GM18873 (cell line): Measurements from ENCODE around the gene ARMC3.

ENCODE experiments used
- ATAC-seq: cut with Tn5 transposase; IDR thresholded peaks from one replicate; pipeline ENCODE4 v1.9.1; 2021; ENCODE audit warnings: mild to moderate bottlenecking, moderate library complexity, moderate number of reproducible peaks; ENCODE audit not compliant: unreplicated experiment, low FRiP score

The ARMC3 gene

DNA sequence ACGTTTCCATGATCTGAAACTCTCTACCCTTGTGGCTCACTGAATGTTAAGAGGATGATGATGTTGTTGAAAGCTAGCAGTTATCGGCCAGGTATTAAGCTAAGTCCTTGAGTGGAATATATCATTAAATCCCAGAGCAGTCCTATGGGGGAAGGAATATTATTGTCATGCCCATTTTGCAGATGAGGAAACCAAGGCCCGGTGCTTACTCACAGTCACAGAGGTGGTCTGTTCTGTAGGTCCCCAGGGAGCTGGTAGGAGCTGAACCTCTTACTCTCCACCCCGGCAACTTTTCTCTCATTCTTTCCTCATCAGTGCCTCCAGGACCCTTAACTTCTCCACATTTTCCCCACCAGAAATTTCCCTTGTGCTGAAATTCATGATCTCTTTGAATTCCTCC lies 62.6 kb downstream of the ARMC3 start:
- ATAC-seq: no peak

DNA sequence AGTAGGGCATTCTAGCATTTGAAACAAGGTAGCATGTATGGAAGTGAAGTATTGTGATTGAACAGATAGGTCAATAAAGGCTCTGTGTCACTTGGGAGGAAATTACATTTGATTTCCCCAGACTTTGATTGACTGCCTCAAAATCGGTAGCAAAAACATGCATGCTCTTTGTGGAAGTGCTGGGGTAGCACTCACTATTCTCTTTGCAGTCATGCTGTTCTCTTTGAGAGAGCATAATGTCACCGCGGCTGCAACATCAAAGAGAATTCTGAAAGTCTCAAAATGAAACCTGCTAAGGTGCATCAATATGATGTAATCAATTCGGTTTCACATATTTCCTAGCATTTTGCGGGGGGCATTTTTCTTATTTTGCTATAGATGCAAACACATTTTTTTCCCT lies 64.2 kb downstream of the ARMC3 start:
- ATAC-seq: no peak

DNA sequence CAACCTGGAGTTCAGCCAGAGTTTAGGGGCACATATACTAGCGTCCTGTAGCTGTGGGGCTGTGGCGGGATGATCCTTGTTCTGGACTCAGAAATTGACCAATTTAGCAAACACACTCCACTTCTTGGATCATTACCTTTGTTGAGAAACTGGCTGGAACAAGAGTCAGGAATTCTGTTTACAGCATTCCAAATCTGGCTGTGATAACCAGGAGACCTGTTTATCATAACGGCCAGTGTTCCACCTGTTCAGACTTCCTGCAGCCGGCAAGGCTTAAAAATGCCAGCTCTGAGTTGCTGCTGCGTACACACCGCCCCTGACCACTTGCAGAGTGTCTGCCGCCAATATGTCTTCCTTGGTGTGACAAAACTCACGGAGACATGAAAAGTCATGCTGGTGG lies 64.8 kb downstream of the ARMC3 start:
- ATAC-seq: no peak

DNA sequence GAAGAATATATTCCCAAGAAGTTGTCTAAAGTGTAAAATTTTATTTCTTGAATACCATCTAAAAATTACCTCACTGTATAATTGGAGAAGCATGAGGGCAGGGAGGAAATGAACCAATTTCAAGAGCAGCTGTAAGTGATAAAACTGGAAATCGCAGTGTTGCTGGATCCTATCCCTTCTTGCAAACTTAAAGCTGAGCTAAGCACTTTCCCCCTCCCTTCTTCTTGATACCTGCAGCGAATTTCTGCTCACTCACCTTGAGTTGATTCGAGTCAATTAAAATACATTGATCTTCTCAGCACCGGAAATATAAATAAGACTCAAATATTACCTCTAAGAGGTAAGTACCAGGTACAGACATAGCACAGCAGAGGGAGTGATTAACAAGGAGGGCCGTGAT lies 65.5 kb downstream of the ARMC3 start:
- ATAC-seq: no peak

- no peak for ATAC-seq
These were observed 69.2 kb downstream of the ARMC3 start for GRCh38 chr10:22997096-22997495.

DNA sequence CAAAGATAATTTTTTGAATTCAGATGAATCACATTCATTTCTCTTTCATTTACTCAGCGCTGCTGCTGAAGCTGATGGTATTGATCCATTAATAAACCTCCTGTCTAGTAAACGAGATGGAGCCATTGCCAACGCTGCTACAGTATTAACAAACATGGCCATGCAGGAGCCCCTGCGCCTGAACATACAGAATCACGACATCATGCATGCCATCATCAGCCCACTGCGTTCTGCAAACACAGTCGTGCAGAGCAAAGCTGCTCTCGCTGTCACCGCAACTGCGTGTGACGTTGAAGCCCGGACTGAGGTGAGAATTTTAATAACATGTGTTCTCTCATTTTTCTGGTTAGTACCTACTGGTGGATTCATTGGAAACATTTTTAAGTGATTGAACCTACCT lies 70.2 kb downstream of the ARMC3 start:
- ATAC-seq: no peak

GRCh38 chr10:22999942-23000341 lies 72.1 kb downstream of the ARMC3 start:
- no peak for ATAC-seq

DNA sequence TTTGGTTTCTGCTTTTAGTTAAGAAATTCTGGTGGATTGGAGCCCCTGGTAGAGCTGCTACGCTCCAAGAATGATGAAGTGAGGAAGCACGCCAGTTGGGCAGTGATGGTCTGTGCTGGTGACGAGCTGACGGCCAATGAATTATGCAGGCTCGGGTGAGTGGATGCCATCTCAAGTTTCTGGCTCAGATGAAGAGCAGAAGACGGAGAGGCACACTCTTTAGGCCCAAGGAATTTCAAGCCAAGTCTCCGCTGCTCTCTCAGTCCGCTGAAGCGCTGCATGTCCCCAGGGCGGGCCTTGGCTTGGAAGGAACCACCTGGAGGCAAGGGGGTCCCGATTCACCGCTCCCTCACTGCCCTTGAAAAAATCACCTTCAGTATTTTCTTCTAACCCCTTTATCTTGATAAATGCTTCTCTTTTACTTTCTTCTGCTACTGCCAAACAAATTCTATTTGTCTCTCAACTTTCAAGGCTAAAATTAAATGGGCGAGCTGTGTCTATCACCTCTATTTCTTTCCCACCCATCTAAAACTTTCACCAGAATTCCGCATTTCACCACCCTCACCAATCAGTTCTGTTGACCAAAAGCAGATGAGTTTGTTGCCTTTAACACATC lies 74.2 kb downstream of the ARMC3 start:
- ATAC-seq: no peak

DNA sequence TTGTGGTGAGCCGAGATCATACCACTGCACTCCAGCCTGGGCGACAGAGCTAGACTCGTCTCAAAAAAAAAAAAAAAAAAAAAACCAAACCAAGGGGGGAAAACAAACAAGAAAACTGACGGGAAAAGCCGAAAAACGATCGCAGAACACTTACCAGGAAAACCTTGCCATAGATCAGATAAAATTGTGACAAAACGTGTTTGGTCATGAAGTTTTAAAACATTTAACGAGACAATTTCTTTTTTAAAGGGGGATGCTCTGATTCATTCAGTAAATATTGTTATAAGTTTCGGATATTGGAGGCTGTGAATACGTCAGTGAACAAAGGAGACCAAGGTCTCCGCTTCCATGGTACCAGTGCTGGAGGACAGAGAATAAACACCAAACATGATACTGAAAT lies 77.3 kb downstream of the ARMC3 start:
- ATAC-seq: no peak

DNA sequence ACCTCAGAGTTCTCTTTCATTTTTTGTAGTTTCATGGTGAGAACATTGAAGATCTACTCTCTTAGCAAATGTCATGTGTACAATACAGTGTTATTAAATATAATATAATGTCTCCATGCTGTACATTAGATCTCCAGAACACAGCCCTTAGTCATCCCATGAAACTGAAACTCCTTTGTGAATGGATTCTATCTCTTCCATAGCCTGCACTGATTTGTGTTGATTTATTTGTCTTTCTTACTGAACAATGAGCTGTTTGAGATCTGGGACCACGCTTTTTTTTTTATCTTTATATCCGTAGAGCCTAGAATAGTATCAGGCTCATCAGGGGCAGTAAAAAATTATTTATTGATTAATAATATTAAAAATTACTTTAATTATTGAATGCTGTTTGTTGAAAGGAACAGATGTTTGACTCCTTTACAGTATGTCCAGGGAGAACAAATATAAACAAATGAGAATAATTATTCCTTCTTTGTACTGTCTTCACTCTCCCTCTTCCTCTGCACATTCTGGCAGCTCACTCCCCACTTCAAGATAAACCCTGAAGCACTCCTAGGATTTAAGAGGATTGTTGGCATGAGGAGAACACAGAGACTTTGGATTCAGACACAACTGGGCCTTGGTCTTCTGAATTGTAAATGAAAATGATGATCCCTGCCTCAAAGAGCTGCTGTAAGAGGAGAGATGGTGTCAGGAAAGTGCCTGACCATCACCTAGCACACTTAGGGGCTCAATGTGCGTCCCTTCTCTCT lies 85.9 kb downstream of the ARMC3 start:
- ATAC-seq: no peak

DNA sequence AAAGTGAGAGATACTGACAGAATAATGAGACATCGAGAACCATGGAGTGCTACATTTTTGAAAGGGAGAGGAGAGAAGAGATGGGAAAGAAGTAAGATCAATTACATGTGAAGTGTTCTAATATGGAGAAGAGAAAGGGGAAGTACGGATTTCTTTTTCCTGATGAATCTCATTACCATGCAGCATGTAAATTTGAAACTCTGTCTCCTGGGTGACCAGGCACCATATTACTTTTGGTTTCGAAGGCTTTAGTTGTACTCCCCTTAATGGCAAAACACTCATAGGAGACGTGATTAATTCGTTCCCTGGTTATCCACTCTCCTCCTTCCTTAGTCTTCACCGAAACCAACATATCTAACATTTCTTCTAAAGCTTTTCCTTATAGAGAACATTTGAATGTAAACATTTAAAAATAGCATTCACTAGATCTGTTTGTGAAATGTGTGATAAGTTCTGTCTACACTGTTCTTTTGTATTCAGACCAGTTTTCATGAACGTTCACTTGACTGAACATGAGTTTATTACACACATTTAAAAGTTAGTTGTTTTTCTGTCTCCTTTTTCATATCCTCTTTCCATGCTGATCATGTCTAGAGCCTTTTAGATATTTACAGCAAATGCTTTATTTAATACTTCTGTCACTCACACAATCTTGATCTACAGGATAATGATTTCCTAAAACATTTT lies 87.3 kb downstream of the ARMC3 start:
- peak; percentile 98 for ATAC-seq

- no peak for ATAC-seq
These were observed 88.8 kb downstream of the ARMC3 start for GRCh38 chr10:23016636-23017035.

DNA sequence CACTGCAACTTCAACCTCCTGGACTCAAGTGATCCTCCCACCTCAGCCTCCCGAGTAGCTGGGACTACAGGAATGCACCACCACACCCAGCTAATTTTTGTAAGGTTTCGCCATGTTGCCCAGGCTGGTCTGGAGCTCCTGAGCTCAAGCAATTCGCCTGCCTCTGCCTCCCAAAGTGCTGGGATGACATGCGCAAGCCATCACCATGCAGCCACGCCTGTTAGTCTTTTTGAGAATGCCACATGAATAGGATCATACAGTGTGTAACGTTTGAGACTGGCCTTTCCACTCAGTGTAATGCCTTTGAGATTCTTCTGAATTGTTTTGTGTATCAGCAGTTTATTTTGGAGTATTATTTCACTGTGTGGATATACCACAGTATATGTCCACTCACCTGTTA lies 91.8 kb downstream of the ARMC3 start:
- ATAC-seq: no peak

DNA sequence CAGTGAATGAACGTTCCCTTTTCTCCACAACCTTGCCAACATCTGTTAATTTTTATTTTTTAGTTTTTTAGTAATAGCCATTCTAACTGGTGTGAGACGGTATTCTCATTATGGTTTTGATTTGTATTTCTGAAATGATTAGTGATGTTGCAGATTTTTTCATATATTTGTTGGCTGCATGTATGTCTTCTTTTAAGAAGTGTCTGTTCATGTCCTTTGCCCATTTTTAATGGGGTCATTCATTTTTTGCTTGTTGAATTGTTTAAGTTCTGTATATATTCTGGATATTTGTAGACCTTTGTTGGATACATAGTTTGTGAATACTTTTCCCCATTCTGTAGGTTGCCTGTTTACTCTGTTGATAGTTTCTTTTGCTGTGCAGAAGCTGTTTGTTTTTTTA lies 93.6 kb downstream of the ARMC3 start:
- ATAC-seq: no peak

DNA sequence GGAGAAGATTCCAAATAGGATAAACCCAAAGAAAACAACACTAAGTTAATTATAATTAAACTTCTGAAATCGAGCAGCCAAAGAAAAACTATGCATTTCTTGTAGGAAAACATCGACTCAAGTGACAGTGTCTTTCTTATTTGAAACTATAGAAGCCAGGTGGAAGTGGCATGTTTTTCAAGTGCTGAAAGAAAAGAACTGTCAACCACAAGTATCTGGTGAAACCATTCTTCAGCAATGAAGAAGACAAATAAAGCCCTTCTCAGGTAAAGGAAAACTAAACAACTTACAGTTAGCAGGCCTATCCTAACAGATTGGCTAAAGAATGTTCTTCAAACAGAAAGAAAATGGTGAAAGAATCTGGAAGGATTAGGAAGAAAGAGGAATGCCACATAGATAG lies 96.1 kb downstream of the ARMC3 start:
- no peak for ATAC-seq

DNA sequence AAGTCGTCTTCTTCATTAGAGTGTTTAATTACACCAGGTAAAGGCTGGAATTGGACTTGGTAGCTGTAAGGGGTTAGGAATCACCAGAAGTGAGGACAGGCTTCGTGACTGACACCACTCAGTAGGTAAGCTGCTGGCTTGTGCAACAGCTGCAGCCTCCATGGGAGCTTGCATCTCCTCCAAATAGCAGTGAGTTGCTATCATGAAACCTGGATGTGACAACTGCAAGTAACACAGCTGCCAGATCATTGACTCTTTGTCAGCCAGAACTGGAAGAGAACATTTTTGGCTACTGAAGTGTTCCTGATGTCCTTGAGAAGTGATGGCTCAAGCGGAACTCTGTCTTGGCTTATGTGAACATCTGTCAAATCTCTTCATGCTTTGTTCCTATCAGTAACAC lies 103.5 kb downstream of the ARMC3 start:
- ATAC-seq: no peak

- ATAC-seq: no peak
These were observed 106.9 kb downstream of the ARMC3 start for GRCh38 chr10:23034790-23035189.

DNA sequence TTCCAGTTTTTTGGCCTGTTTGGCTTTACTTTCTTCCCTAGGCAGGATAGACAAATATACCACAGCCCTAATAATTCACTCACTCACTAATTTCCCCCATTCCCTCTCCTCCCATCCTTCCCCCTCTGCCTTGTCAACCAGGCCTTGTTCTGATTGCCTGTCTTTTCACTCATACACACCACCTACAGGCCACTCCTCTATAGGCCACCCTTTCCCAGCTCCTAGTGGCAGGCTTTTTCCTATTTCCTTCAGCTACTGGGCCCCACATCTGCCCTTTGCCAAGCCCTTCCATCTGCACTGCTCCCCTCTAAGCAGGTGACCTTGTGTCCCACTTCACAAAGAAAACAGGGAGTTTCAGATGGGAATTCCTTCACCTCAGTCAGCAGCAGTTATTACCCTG lies 107.7 kb downstream of the ARMC3 start:
- ATAC-seq: no peak

- ATAC-seq: no peak
These were observed 109.3 kb downstream of the ARMC3 start for GRCh38 chr10:23037152-23037551.

GRCh38 chr10:23037561-23037960 lies 109.7 kb downstream of the ARMC3 start:
- ATAC-seq: no peak

DNA sequence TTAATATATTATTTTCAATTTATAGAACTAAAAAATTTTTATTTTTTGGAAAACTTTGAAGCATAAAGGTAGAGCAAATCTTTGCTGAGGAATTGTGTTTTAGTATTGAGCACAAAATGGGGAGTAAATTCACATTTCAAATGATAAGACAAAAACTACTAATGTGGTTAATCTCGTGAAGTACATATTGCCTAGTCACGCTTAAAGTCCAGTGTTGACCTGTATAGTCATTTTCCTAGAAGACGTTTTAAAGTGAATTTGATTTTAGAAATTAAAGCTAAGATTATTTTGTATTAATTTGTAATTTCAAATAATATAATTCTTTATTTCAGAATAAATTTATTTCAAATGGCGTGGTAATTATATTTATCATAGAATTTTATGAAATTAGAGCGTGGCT lies 110.3 kb downstream of the ARMC3 start:
- no peak for ATAC-seq

DNA sequence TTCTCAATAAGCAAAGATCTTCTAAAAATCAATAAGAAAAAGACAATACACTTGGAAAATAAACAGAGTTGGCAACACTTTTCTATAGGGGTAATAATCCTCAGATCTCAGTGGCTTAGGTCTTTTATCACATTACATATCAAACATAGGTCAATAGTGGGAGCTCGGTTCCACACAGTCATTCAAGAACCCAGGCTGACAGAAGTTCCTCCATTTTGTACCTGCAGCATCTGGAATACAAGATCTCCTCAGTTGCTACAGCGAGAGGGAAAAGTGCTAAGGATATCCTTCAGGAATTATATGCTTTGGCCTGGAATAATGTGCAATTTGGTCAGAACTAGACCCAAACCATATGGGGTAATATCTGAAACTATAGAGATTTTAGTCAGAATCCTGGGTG lies 112.1 kb downstream of the ARMC3 start:
- no peak for ATAC-seq
